GM12874 (cell line): ENCODE results near the gene SMYD2.

Experiments used
- TF ChIP-seq, protein P1 (sequence below): IDR thresholded peaks from 2 replicates; pipeline ENCODE4 v1.5.1; 2011; ENCODE audit warnings: low read depth, mild to moderate bottlenecking, control low read depth, low read length, moderate library complexity; ENCODE audit not compliant: insufficient read depth

SMYD2 gene

DNA sequence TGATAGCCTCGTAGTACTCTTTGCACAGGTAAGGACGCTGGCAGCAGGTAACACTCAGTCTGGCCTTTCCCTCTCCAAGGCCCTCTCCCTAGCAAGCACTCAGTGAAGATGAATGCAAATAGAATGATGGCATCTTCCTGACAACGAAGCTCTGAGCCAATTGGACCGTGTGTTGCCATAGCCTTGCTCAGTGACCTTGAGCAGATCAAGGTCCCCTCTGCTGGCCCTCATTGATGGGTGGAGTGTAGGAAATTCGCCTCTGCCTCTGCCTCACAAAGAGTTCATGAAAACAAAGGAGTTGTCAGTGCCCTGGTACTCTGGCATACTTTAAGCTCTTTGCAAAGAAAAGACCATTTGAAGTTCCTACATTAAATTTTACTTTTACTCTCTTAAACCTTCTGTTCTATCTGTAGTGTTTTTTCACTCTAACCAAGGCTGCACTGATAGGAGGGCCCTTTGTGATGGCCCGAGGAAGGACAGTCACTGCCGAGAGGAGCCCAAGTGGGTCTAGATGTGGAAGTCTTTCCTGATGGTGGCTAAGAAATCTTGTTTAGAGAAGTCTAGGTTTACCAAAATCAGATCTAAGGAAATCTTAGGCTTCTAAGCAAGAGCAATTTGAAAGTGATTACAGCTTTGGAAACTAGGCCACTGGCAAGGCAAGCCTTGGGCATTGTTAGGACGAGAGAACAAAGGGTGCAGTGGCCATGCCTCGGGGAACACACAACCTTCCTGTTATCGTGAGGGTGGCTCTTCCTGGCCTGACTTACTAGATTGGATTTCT, 38.2 kb downstream of the SMYD2 start:
- TF ChIP-seq, protein P1, sequence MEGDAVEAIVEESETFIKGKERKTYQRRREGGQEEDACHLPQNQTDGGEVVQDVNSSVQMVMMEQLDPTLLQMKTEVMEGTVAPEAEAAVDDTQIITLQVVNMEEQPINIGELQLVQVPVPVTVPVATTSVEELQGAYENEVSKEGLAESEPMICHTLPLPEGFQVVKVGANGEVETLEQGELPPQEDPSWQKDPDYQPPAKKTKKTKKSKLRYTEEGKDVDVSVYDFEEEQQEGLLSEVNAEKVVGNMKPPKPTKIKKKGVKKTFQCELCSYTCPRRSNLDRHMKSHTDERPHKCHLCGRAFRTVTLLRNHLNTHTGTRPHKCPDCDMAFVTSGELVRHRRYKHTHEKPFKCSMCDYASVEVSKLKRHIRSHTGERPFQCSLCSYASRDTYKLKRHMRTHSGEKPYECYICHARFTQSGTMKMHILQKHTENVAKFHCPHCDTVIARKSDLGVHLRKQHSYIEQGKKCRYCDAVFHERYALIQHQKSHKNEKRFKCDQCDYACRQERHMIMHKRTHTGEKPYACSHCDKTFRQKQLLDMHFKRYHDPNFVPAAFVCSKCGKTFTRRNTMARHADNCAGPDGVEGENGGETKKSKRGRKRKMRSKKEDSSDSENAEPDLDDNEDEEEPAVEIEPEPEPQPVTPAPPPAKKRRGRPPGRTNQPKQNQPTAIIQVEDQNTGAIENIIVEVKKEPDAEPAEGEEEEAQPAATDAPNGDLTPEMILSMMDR, result no peak

DNA sequence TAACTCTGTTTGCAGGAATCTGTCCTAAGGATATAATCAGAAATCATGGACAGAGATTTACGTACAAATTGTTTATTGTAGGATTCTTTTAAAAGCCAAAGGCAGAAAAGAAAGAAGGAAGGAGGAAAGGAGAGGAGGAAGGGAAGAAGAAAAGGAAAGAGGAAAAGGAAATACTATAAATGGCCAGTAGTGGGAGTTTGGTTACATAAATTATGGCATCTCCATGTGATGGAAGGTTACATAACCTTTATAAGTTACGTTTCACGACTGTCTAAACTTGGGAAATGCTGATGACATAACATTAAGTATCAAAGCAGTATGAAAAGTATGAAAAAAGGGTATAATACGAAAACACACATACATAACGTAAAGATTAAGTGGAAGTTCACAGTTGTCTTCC, 39.0 kb downstream of the SMYD2 start:
- TF ChIP-seq, protein P1, result no peak

DNA sequence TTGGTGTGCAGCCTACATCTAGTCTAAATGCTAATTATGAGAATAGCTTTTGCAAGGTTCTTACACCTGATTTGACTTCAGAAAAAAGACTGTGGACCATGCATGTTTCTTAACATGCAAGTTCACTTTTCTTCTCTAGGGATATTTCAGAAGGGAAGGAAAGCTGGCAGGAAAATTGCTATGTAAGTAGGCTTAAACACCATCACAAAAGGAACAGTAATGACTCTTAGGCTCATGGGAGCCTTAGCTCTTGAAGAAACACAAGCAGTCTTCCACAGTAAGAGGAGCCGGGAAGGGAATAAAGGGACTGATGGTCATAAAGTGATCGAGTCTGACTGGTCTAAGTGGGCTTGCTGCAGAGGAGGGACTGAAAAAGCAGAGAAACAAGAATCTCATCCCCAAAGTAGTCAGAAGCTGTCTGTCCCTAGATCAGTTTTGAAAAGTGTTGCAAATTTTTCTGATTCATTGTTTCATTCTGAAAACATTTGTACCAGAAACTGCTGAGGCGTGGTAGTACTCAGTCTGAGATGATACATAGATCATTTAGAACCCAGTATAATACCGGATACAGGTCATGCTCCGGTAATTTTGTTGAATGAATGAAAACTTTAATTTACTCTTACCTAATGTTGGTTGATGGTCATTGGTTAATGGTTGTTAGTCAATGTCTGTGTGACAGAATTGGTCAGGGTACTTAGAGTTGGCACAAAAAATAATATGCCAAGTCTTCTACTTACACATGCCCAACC, 40.9 kb downstream of the SMYD2 start:
- TF ChIP-seq, protein P1, result no peak

GRCh38 chr1:214324896-214325800, 44.2 kb downstream of the SMYD2 start:
- TF ChIP-seq, protein P1, result no peak

GRCh38 chr1:214326406-214326805, 45.4 kb downstream of the SMYD2 start:
- TF ChIP-seq, protein P1, result no peak

- TF ChIP-seq, protein P1, result no peak
These were observed 46.6 kb downstream of the SMYD2 start for GRCh38 chr1:214327514-214327913.
